H9 (cell line): ENCODE measurements around the gene TFF1. TPM values are rescaled to one million over a fixed set of nuclear protein-coding genes. Genes with fewer than 3 reads are reported as not detected.

ENCODE experiments used
- DNase-seq: peaks from one replicate; pipeline ENCODE4 v3.0.0-alpha.2; 2017
- H2AFZ ChIP-seq: one replicate; pipeline ENCODE4 v1.6.1; 2013; ENCODE audit warnings: mild to moderate bottlenecking, low read length, control low read depth, moderate library complexity
- H2AK5ac ChIP-seq: 2 replicates; pipeline ENCODE4 v1.6.1; 2013; ENCODE audit warnings: low read length, control low read depth, mixed read lengths; ENCODE audit not compliant: insufficient read length
- H2BK120ac ChIP-seq: one replicate; pipeline ENCODE4 v1.6.1; 2013; ENCODE audit warnings: low read depth, mild to moderate bottlenecking, low read length, control low read depth, inconsistent platforms; ENCODE audit not compliant: poor library complexity, severe bottlenecking
- H2BK12ac ChIP-seq: 2 replicates; pipeline ENCODE4 v1.6.1; 2013; ENCODE audit warnings: low read length, control low read depth, mixed read lengths, low read depth; ENCODE audit not compliant: insufficient read length
- H2BK15ac ChIP-seq: 2 replicates; pipeline ENCODE4 v1.6.1; 2013; ENCODE audit warnings: low read depth, low read length, control low read depth
- H2BK20ac ChIP-seq: one replicate; pipeline ENCODE4 v1.6.1; 2013; ENCODE audit warnings: low read depth, mild to moderate bottlenecking, low read length, control low read depth, inconsistent platforms; ENCODE audit not compliant: poor library complexity, severe bottlenecking
- H2BK5ac ChIP-seq: 2 replicates; pipeline ENCODE4 v1.6.1; 2013; ENCODE audit warnings: low read length, control low read depth, mixed read lengths; ENCODE audit not compliant: insufficient read length
- H3K14ac ChIP-seq: 2 replicates; pipeline ENCODE4 v1.6.1; 2013; ENCODE audit warnings: low read length, control low read depth; ENCODE audit not compliant: insufficient read depth
- H3K18ac ChIP-seq: 2 replicates; pipeline ENCODE4 v1.6.1; 2013; ENCODE audit warnings: low read depth, mild to moderate bottlenecking, mixed read lengths, low read length, control low read depth; ENCODE audit not compliant: insufficient read length
- H3K23ac ChIP-seq: 2 replicates; pipeline ENCODE4 v1.6.1; 2013; ENCODE audit warnings: low read length, control low read depth, mixed read lengths, low read depth; ENCODE audit not compliant: insufficient read length
- H3K23me2 ChIP-seq: 2 replicates; pipeline ENCODE4 v1.6.1; 2013; ENCODE audit warnings: low read depth, mild to moderate bottlenecking, mixed read lengths, low read length, control low read depth; ENCODE audit not compliant: insufficient read length, poor library complexity, severe bottlenecking
- H3K27ac ChIP-seq: 2 replicates; pipeline ENCODE4 v1.5.1; 2013; ENCODE audit warnings: low read length, control low read depth, mixed read lengths, low read depth; ENCODE audit not compliant: insufficient read length
- H3K27me3 ChIP-seq: 2 replicates; pipeline ENCODE4 v1.6.1; 2013; ENCODE audit warnings: low read length, control low read depth, inconsistent platforms; ENCODE audit not compliant: insufficient read depth
- H3K4ac ChIP-seq: 2 replicates; pipeline ENCODE4 v1.6.1; 2013; ENCODE audit warnings: low read depth, mild to moderate bottlenecking, control low read depth, inconsistent platforms, low read length, moderate library complexity
- H3K4me1 ChIP-seq: 2 replicates; pipeline ENCODE4 v1.6.1; 2013; ENCODE audit warnings: low read length, control low read depth, inconsistent platforms; ENCODE audit not compliant: insufficient read depth
- H3K4me2 ChIP-seq: 2 replicates; pipeline ENCODE4 v1.6.1; 2013; ENCODE audit warnings: low read length, control low read depth, mixed read lengths; ENCODE audit not compliant: insufficient read length, insufficient read depth
- H3K56ac ChIP-seq: 2 replicates; pipeline ENCODE4 v1.6.1; 2013; ENCODE audit warnings: low read depth, mild to moderate bottlenecking, mixed read lengths, low read length, control low read depth; ENCODE audit not compliant: insufficient read length
- H3K79me1 ChIP-seq: 2 replicates; pipeline ENCODE4 v1.6.1; 2013; ENCODE audit warnings: low read depth, mild to moderate bottlenecking, moderate library complexity, low read length, control low read depth, inconsistent platforms; ENCODE audit not compliant: insufficient read depth, poor library complexity, severe bottlenecking
- H3K79me2 ChIP-seq: 2 replicates; pipeline ENCODE4 v1.6.1; 2013; ENCODE audit warnings: low read length, control low read depth, inconsistent platforms; ENCODE audit not compliant: insufficient read depth
- H3K9ac ChIP-seq: 2 replicates; pipeline ENCODE4 v1.6.1; 2013; ENCODE audit warnings: low read length, control low read depth, mixed read lengths; ENCODE audit not compliant: insufficient read length; ENCODE audit errors: extremely low read depth
- H3K9me3 ChIP-seq: one replicate; pipeline ENCODE4 v1.6.1; 2013; ENCODE audit warnings: low read depth, low read length, inconsistent platforms; ENCODE audit not compliant: control insufficient read depth
- H3T11ph ChIP-seq: one replicate; pipeline ENCODE4 v1.6.1; 2013; ENCODE audit warnings: mild to moderate bottlenecking, low read length, control low read depth, inconsistent platforms
- H4K20me1 ChIP-seq: one replicate; pipeline ENCODE4 v1.6.1; 2013; ENCODE audit not compliant: control insufficient read depth, insufficient read length, insufficient read depth
- H4K5ac ChIP-seq: 2 replicates; pipeline ENCODE4 v1.6.1; 2013; ENCODE audit warnings: low read depth, mild to moderate bottlenecking, mixed read lengths, low read length, control low read depth; ENCODE audit not compliant: insufficient read length
- H4K8ac ChIP-seq: replicated peaks from 2 replicates; pipeline ENCODE4 v1.6.1; 2013; ENCODE audit warnings: low read length, control low read depth, mixed read lengths, low read depth; ENCODE audit not compliant: insufficient read length
- H4K91ac ChIP-seq: 2 replicates; pipeline ENCODE4 v1.6.1; 2013; ENCODE audit warnings: low read depth, mild to moderate bottlenecking, moderate library complexity, mixed read lengths, low read length, control low read depth; ENCODE audit not compliant: insufficient read length
- H3K27ac Mint-ChIP-seq, 3 experiments: 2 replicates in 2 of 3; 3 replicates in 1 of 3; pipeline ENCODE4 v1.8.0; 2020 to 2021; ENCODE audit warnings: mixed read lengths in 3 of 3, mild to moderate bottlenecking in 1 of 3, moderate library complexity in 1 of 3
- H3K27me3 Mint-ChIP-seq: 2 replicates; pipeline ENCODE4 v1.8.0; 2021; ENCODE audit warnings: low read depth, mild to moderate bottlenecking, moderate library complexity, mixed read lengths
- H3K36me3 Mint-ChIP-seq, 3 experiments: 2 replicates in 2 of 3; 3 replicates in 1 of 3; pipeline ENCODE4 v1.8.0; 2020 to 2021; ENCODE audit warnings: low read depth in 3 of 3, mixed read lengths in 3 of 3; ENCODE audit not compliant: insufficient read depth in 1 of 3
- H3K4me1 Mint-ChIP-seq, 2 experiments: 2 replicates each; pipeline ENCODE4 v1.8.0; 2020; ENCODE audit warnings: mixed read lengths in 2 of 2
- H3K4me3 Mint-ChIP-seq, 2 experiments: 2 replicates in 1 of 2; 3 replicates in 1 of 2; pipeline ENCODE4 v1.8.0; 2020 to 2021; ENCODE audit warnings: mild to moderate bottlenecking in 2 of 2, mixed read lengths in 2 of 2, moderate library complexity in 1 of 2
- H3K9me3 Mint-ChIP-seq, 2 experiments: 2 replicates in 1 of 2; 3 replicates in 1 of 2; pipeline ENCODE4 v1.8.0; 2020; ENCODE audit warnings: mild to moderate bottlenecking in 2 of 2, mixed read lengths in 2 of 2, moderate library complexity in 1 of 2
- CTCF ChIP-seq: fragments of 200-600 bp; sonication (generic); conservative IDR thresholded peaks from 3 replicates; pipeline ENCODE4 v1.8.0; 2021; ENCODE audit warnings: antibody characterized with exemption, mild to moderate bottlenecking
- WGBS: extraction: QIAGEN DNeasy Blood & Tissue Kit; methylation state at CpG from one replicate; pipeline ENCODE4 v1.1.7; 2013; ENCODE audit warnings: missing lambda C conversion rate, low lambda C conversion rate, mixed read lengths; ENCODE audit not compliant: insufficient read length; ENCODE audit errors: extremely low coverage; 5-methylcytosine and 5-hydroxymethylcytosine counted together
- total RNA-seq: library from RNA; stranded (reverse); gene quantifications from 2 replicates; pipeline ENCODE4 v1.2.1, GENCODE V29; 2021

Gene TFF1
- total RNA-seq, 1 experiment from 2014 or later: not detected

DNA sequence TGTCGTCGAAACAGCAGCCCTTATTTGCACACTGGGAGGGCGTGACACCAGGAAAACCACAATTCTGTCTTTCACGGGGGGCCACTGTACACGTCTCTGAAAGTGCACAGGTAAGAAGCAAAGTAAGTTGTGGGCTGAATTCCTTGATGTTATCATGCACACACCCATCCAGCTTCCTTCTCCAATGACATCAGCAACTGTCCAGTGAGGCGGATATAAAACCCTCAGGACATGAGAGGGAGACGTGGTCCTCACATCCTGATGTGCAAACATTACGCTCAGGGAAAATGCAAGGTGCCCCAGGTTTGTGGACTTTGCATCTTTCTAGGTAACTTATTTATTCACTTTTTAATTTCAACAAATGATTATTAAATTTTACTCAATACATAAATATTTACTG, 3.0 kb downstream of the TFF1 start:
- no peaks in the 10 kb centered on the region for H3K27me3 ChIP-seq
- Mint-ChIP-seq H3K27ac (no peak overlapping the region), H3K27me3 (peaks cover 5% of the 10 kb centered on the region), H3K4me1 (peaks cover 0 to 2% of the 10 kb centered on the region in 2 experiments; a peak in 1 of 4 replicates), H3K4me3 (no peak overlapping the region), H3K36me3 (peaks cover 0 to 5% (median 4%) of the 10 kb centered on the region in 3 experiments; a peak in 5 of 7 replicates), H3K9me3 (peaks cover 9 to 13% of the 10 kb centered on the region in 2 experiments)
- no peaks in the 10 kb centered on the region; the same call in 1 of the 2 replicates for H3K4me1 ChIP-seq
- no peak overlapping the region for H4K5ac ChIP-seq
- H2BK20ac ChIP-seq: no peak overlapping the region
- DNase-seq: no peak
- no peak overlapping the region for H2AK5ac ChIP-seq
- WGBS: no CpG with 5 or more reads among the region's 8 CpGs
- H3K4me2 ChIP-seq: no peak overlapping the region
- H3K9me3 ChIP-seq: no peaks in the 10 kb centered on the region
- no peak overlapping the region for H3K4ac ChIP-seq
- no peaks in the 10 kb centered on the region for H3K79me2 ChIP-seq
- no peak overlapping the region for H3K18ac ChIP-seq
- no peak overlapping the region for H2BK15ac ChIP-seq
- no peak overlapping the region for H3T11ph ChIP-seq
- no peak overlapping the region for H3K27ac ChIP-seq
- no peak overlapping the region for H2BK120ac ChIP-seq
- no peak overlapping the region for H3K56ac ChIP-seq
- H3K23ac ChIP-seq: no peak overlapping the region
- no peak overlapping the region for H3K14ac ChIP-seq
- no peak for TF ChIP-seq CTCF
- no peaks in the 10 kb centered on the region for H3K79me1 ChIP-seq
- no peak overlapping the region for H2BK5ac ChIP-seq
- no peak overlapping the region for H4K91ac ChIP-seq
- H3K9ac ChIP-seq: no peak overlapping the region
- H4K20me1 ChIP-seq: no peaks in the 10 kb centered on the region
- H2BK12ac ChIP-seq: no peak overlapping the region
- no peak overlapping the region for H4K8ac ChIP-seq
- no peaks in the 10 kb centered on the region for H3K23me2 ChIP-seq
- H2AFZ ChIP-seq: no peak overlapping the region
